ENCODE results near the gene PKDCC.
A peak's percentile ranks its signal among the peaks of the same experiment; 100 is the strongest.

PKDCC gene

DNA sequence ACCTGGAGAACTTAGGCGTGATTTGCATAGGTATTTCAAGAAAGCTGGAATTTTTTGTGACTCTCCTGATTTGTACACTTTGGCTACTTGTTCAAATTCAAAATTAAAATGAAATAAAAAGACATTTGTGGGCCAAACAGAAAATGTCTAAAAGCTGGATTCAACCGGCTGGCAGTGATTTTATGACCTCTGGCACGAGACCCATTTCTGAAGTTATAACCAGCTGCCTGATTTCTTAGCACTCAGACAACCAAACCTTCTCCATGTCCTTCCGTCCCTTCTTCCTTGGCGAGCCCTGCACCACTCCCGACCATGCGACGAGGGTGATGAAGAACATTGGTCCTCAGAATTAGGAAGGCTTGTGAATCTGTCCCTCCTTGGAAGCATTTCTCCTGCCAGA, 19.7 kb downstream of the PKDCC start:
- H4K91ac ChIP-seq (ENCODE audit: low read depth, low read length, poor library complexity): no peak overlapping the region
- no peak overlapping the region for H2BK5ac ChIP-seq (ENCODE audit: low read length)
- no peak overlapping the region for H2BK12ac ChIP-seq (ENCODE audit: low read length)
- no peak overlapping the region for H2AFZ ChIP-seq (ENCODE audit: low read length)
- H3K14ac ChIP-seq (ENCODE audit: low read length): no peak overlapping the region
- no peak overlapping the region for H3K4me3 ChIP-seq (ENCODE audit: low read length in 2 of 2)
- no peak overlapping the region for H2BK120ac ChIP-seq (ENCODE audit: low read depth, low read length)
- peaks cover 4 to 5% of the 10 kb centered on the region in 2 donors for H3K4me1 ChIP-seq (ENCODE audit: control insufficient read depth in 2 of 2, insufficient read depth in 1 of 2, low read depth in 1 of 2, low read length in 2 of 2)
- H3K27me3 ChIP-seq (ENCODE audit: control insufficient read depth in 3 of 3, insufficient read depth in 3 of 3, low read depth in 1 of 3, low read length in 3 of 3): no peaks in the 10 kb centered on the region
- no peak for DNase-seq (ENCODE audit: low spot score)
- no CpG with 5 or more reads among the region's 8 CpGs for WGBS, 2 donors (ENCODE audit: extremely low coverage in 2 of 2, insufficient read length in 2 of 2, insufficient replicate concordance in 1 of 2)
- H2BK15ac ChIP-seq (ENCODE audit: low read length): no peak overlapping the region
- no peak overlapping the region for H2AK5ac ChIP-seq (ENCODE audit: low read depth, low read length)
- H3K36me3 ChIP-seq (replicated peaks in 1 of 2; ENCODE audit: control insufficient read depth in 2 of 2, insufficient read depth in 2 of 2, low read length in 2 of 2): no peaks in the 10 kb centered on the region
- H3K9me3 ChIP-seq (replicated peaks in 1 of 2; ENCODE audit: control insufficient read depth in 2 of 2, insufficient read depth in 1 of 2, low read depth in 1 of 2, low read length in 2 of 2): no peaks in the 10 kb centered on the region
- H3K4ac ChIP-seq (ENCODE audit: low read length): no peak overlapping the region
- H3K23ac ChIP-seq (ENCODE audit: low read depth, low read length, poor library complexity): no peak overlapping the region
- no peak overlapping the region for H3K18ac ChIP-seq (ENCODE audit: low read length)
- no peaks in the 10 kb centered on the region for H3K79me1 ChIP-seq (ENCODE audit: low read depth, low read length)
- no peak overlapping the region for H3K9ac ChIP-seq (ENCODE audit: low read depth, low read length, poor library complexity)
- no peak overlapping the region for H4K8ac ChIP-seq (ENCODE audit: low read depth, low read length)
- no peak overlapping the region for H3K4me2 ChIP-seq (ENCODE audit: insufficient read depth, low read length, poor library complexity, severe bottlenecking)
- no peak overlapping the region for H3K27ac ChIP-seq (replicated peaks; ENCODE audit: low read length)

- no peak overlapping the region for H3K4ac ChIP-seq (ENCODE audit: low read length)
- WGBS, 2 donors (ENCODE audit: extremely low coverage in 2 of 2, insufficient read length in 2 of 2, insufficient replicate concordance in 1 of 2): no CpG with 5 or more reads among the region's 13 CpGs
- DNase-seq (ENCODE audit: low spot score): no peak
These were observed 20.9 kb downstream of the PKDCC start for GRCh38 chr2:42068571-42069178.

DNA sequence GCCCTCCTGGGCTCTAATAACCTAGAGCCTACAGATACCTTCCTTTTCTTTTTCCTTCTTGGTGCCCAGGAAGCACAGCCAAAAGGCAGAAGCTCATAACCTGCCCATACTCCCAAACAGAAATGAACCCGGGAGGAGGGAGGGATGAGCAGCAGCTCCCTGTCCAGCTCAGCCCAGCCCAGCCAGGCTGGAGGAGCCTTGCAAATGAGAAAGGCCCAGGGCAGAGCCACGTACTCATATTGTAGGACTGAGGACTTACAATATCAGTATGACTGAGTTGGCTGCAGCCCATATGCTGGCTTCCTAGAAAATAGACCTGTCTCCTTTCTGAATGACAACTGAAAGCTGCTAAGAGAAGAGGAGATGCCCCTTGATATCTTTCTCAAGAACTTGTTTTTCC, 21.7 kb downstream of the PKDCC start:
- Histone ChIP-seq H3K36me3 (replicated peaks in 1 of 2; ENCODE audit: control insufficient read depth in 2 of 2, insufficient read depth in 2 of 2, low read length in 2 of 2) (no peaks in the 10 kb centered on the region), H3K79me1 (ENCODE audit: low read depth, low read length) (no peaks in the 10 kb centered on the region), H3K4ac (ENCODE audit: low read length) (no peak overlapping the region), H3K27ac (replicated peaks; ENCODE audit: low read length) (no peak overlapping the region), H3K9ac (ENCODE audit: low read depth, low read length, poor library complexity) (no peak overlapping the region), H3K4me1 (ENCODE audit: control insufficient read depth in 2 of 2, insufficient read depth in 1 of 2, low read depth in 1 of 2, low read length in 2 of 2) (peaks cover 10 to 14% of the 10 kb centered on the region in 2 donors), H4K8ac (ENCODE audit: low read depth, low read length) (no peak overlapping the region), H3K18ac (ENCODE audit: low read length) (no peak overlapping the region), H2AK5ac (ENCODE audit: low read depth, low read length) (no peak overlapping the region), H3K4me2 (ENCODE audit: insufficient read depth, low read length, poor library complexity, severe bottlenecking) (no peak overlapping the region), H3K14ac (ENCODE audit: low read length) (no peak overlapping the region), H4K91ac (ENCODE audit: low read depth, low read length, poor library complexity) (no peak overlapping the region), H2BK15ac (ENCODE audit: low read length) (no peak overlapping the region), H2BK120ac (ENCODE audit: low read depth, low read length) (no peak overlapping the region), H3K4me3 (ENCODE audit: low read length in 2 of 2) (no peak overlapping the region), H3K27me3 (ENCODE audit: control insufficient read depth in 3 of 3, insufficient read depth in 3 of 3, low read depth in 1 of 3, low read length in 3 of 3) (no peaks in the 10 kb centered on the region), H2AFZ (ENCODE audit: low read length) (peak overlapping the region; percentile 30), H2BK5ac (ENCODE audit: low read length) (no peak overlapping the region), H3K23ac (ENCODE audit: low read depth, low read length, poor library complexity) (no peak overlapping the region), H3K9me3 (replicated peaks in 1 of 2; ENCODE audit: control insufficient read depth in 2 of 2, insufficient read depth in 1 of 2, low read depth in 1 of 2, low read length in 2 of 2) (no peaks in the 10 kb centered on the region), H2BK12ac (ENCODE audit: low read length) (no peak overlapping the region)
- no CpG with 5 or more reads among the region's 2 CpGs for WGBS, 2 donors (ENCODE audit: extremely low coverage in 2 of 2, insufficient read length in 2 of 2, insufficient replicate concordance in 1 of 2)
- DNase-seq (ENCODE audit: low spot score): no peak

More at GRCh38 chr2:42068571-42069178, 20.9 kb downstream of the PKDCC start:
- no peaks in the 10 kb centered on the region for H3K27me3 ChIP-seq (ENCODE audit: control insufficient read depth in 3 of 3, insufficient read depth in 3 of 3, low read depth in 1 of 3, low read length in 3 of 3)
- H3K4me1 ChIP-seq (ENCODE audit: control insufficient read depth in 2 of 2, insufficient read depth in 1 of 2, low read depth in 1 of 2, low read length in 2 of 2): peaks cover 10 to 14% of the 10 kb centered on the region in 2 donors
- H4K91ac ChIP-seq (ENCODE audit: low read depth, low read length, poor library complexity): no peak overlapping the region
- no peaks in the 10 kb centered on the region for H3K79me1 ChIP-seq (ENCODE audit: low read depth, low read length)
- H2BK15ac ChIP-seq (ENCODE audit: low read length): no peak overlapping the region
- no peak overlapping the region for H2BK120ac ChIP-seq (ENCODE audit: low read depth, low read length)
- no peak overlapping the region for H3K23ac ChIP-seq (ENCODE audit: low read depth, low read length, poor library complexity)
- no peak overlapping the region for H4K8ac ChIP-seq (ENCODE audit: low read depth, low read length)
- H3K36me3 ChIP-seq (replicated peaks in 1 of 2; ENCODE audit: control insufficient read depth in 2 of 2, insufficient read depth in 2 of 2, low read length in 2 of 2): no peaks in the 10 kb centered on the region
- no peak overlapping the region for H2BK12ac ChIP-seq (ENCODE audit: low read length)
- H2BK5ac ChIP-seq (ENCODE audit: low read length): no peak overlapping the region
- H2AK5ac ChIP-seq (ENCODE audit: low read depth, low read length): no peak overlapping the region
- no peak overlapping the region for H3K14ac ChIP-seq (ENCODE audit: low read length)
- no peak overlapping the region for H3K4me2 ChIP-seq (ENCODE audit: insufficient read depth, low read length, poor library complexity, severe bottlenecking)
- no peak overlapping the region for H3K18ac ChIP-seq (ENCODE audit: low read length)
- H3K9me3 ChIP-seq (replicated peaks in 1 of 2; ENCODE audit: control insufficient read depth in 2 of 2, insufficient read depth in 1 of 2, low read depth in 1 of 2, low read length in 2 of 2): no peaks in the 10 kb centered on the region
- no peak overlapping the region for H3K4me3 ChIP-seq (ENCODE audit: low read length in 2 of 2)
- H3K27ac ChIP-seq (replicated peaks; ENCODE audit: low read length): no peak overlapping the region
- no peak overlapping the region for H2AFZ ChIP-seq (ENCODE audit: low read length)
- no peak overlapping the region for H3K9ac ChIP-seq (ENCODE audit: low read depth, low read length, poor library complexity)

DNA sequence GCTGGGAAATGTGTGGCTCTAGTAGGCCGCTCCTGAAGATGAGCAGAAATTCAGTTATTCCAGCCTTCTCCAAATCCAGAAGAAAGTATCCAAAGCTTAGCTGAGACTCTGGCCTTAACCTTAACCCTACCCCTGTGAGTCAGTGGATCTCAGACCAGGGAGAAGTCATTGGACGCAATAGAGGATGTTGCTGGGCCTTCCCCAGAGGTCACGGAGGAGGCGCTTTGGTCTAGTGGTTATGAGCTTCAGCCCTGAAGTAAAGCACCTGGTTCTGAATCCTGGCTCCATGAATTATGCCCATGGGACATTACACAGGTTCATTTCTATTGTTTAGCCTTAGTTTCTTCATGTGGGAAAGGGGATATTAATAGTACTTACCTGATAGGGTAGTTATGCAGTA, 24.0 kb downstream of the PKDCC start:
- H3K23ac ChIP-seq (ENCODE audit: low read depth, low read length, poor library complexity): no peak overlapping the region
- no peak overlapping the region for H4K8ac ChIP-seq (ENCODE audit: low read depth, low read length)
- H3K9me3 ChIP-seq (replicated peaks in 1 of 2; ENCODE audit: control insufficient read depth in 2 of 2, insufficient read depth in 1 of 2, low read depth in 1 of 2, low read length in 2 of 2): peaks cover 0 to 2% of the 10 kb centered on the region in 2 donors
- H3K36me3 ChIP-seq (replicated peaks in 1 of 2; ENCODE audit: control insufficient read depth in 2 of 2, insufficient read depth in 2 of 2, low read length in 2 of 2): no peaks in the 10 kb centered on the region
- no peaks in the 10 kb centered on the region for H3K27me3 ChIP-seq (ENCODE audit: control insufficient read depth in 3 of 3, insufficient read depth in 3 of 3, low read depth in 1 of 3, low read length in 3 of 3)
- H3K9ac ChIP-seq (ENCODE audit: low read depth, low read length, poor library complexity): no peak overlapping the region
- no peak overlapping the region for H2AK5ac ChIP-seq (ENCODE audit: low read depth, low read length)
- H3K27ac ChIP-seq (replicated peaks; ENCODE audit: low read length): no peak overlapping the region
- no peaks in the 10 kb centered on the region for H3K79me1 ChIP-seq (ENCODE audit: low read depth, low read length)
- no peak overlapping the region for H3K4me2 ChIP-seq (ENCODE audit: insufficient read depth, low read length, poor library complexity, severe bottlenecking)
- H3K4me3 ChIP-seq (ENCODE audit: low read length in 2 of 2): no peak overlapping the region
- no peak overlapping the region for H2AFZ ChIP-seq (ENCODE audit: low read length)
- no peak overlapping the region for H2BK120ac ChIP-seq (ENCODE audit: low read depth, low read length)
- no peak overlapping the region for H3K18ac ChIP-seq (ENCODE audit: low read length)
- H3K4ac ChIP-seq (ENCODE audit: low read length): no peak overlapping the region
- peaks cover 13 to 14% of the 10 kb centered on the region in 2 donors for H3K4me1 ChIP-seq (ENCODE audit: control insufficient read depth in 2 of 2, insufficient read depth in 1 of 2, low read depth in 1 of 2, low read length in 2 of 2)
- no peak overlapping the region for H3K14ac ChIP-seq (ENCODE audit: low read length)
- H2BK15ac ChIP-seq (ENCODE audit: low read length): no peak overlapping the region
- no CpG with 5 or more reads among the region's 4 CpGs for WGBS, 2 donors (ENCODE audit: extremely low coverage in 2 of 2, insufficient read length in 2 of 2, insufficient replicate concordance in 1 of 2)
- H2BK12ac ChIP-seq (ENCODE audit: low read length): no peak overlapping the region
- H4K91ac ChIP-seq (ENCODE audit: low read depth, low read length, poor library complexity): no peak overlapping the region
- H2BK5ac ChIP-seq (ENCODE audit: low read length): no peak overlapping the region
- DNase-seq (ENCODE audit: low spot score): no peak

Measured in neuronal stem cell (in vitro differentiated cells).